HPDE6-E6E7 (cell line): Measurements from ENCODE around the gene CFAP99.

Experiments
- DNase-seq: peaks from one replicate; pipeline ENCODE4 v3.0.0; 2011; ENCODE audit warnings: missing footprints; ENCODE audit errors: extremely low spot score

CFAP99 gene

GRCh38 chr4:2468456-2469191 lies 49.9 kb downstream of the CFAP99 start, which contains the start of gene RNF4:
Gene RNF4 (plus strand): TSS chr4:2469106. CDS start chr4:2490494, 21,388 bp downstream.
- peak; percentile 98 for DNase-seq

GRCh38 chr4:2469192-2469984 lies 50.6 kb downstream of the CFAP99 start:
- peak; percentile 48 for DNase-seq

GRCh38 chr4:2470791-2471190 lies 52.0 kb downstream of the CFAP99 start:
- DNase-seq = no peak

GRCh38 chr4:2472187-2472586 lies 53.4 kb downstream of the CFAP99 start:
- no peak for DNase-seq

GRCh38 chr4:2478229-2478628 lies 59.5 kb downstream of the CFAP99 start:
- DNase-seq = no peak

- no peak for DNase-seq
These were observed 61.9 kb downstream of the CFAP99 start for GRCh38 chr4:2480649-2481048.

GRCh38 chr4:2482192-2482591 lies 63.4 kb downstream of the CFAP99 start:
- DNase-seq = no peak

- no peak for DNase-seq
These were observed 63.9 kb downstream of the CFAP99 start for GRCh38 chr4:2482693-2483092.

GRCh38 chr4:2483237-2483636 lies 64.5 kb downstream of the CFAP99 start:
- DNase-seq = no peak

GRCh38 chr4:2484185-2484584 lies 65.4 kb downstream of the CFAP99 start:
- DNase-seq = no peak

GRCh38 chr4:2484993-2485392 lies 66.2 kb downstream of the CFAP99 start:
- DNase-seq = no peak

GRCh38 chr4:2485956-2486355 lies 67.2 kb downstream of the CFAP99 start:
- DNase-seq = no peak

- DNase-seq = no peak
These were observed 68.2 kb downstream of the CFAP99 start for GRCh38 chr4:2486981-2487380.

GRCh38 chr4:2487632-2488031 lies 68.9 kb downstream of the CFAP99 start:
- DNase-seq = no peak

- DNase-seq = no peak
These were observed 70.5 kb downstream of the CFAP99 start for GRCh38 chr4:2489081-2489805.

GRCh38 chr4:2489841-2490552 lies 71.2 kb downstream of the CFAP99 start:
- no peak for DNase-seq

- no peak for DNase-seq
These were observed 74.2 kb downstream of the CFAP99 start for GRCh38 chr4:2492970-2493369.

- no peak for DNase-seq
These were observed 76.2 kb downstream of the CFAP99 start for GRCh38 chr4:2494992-2495391.

GRCh38 chr4:2497324-2497723 lies 78.6 kb downstream of the CFAP99 start:
- DNase-seq = no peak

- no peak for DNase-seq
These were observed 79.2 kb downstream of the CFAP99 start for GRCh38 chr4:2497931-2498330.

GRCh38 chr4:2500547-2500946 lies 81.8 kb downstream of the CFAP99 start:
- no peak for DNase-seq
